Measurements from ENCODE around the gene NYAP2.

Gene NYAP2

GRCh38 chr2:225612636-225613035, 213.1 kb downstream of the NYAP2 start:
- no peak overlapping the region for H3K4me3 Mint-ChIP-seq
- no peak overlapping the region for H3K27ac Mint-ChIP-seq
- H3K36me3 Mint-ChIP-seq (ENCODE audit: low read depth) = no peaks in the 10 kb centered on the region
- H3K4me1 Mint-ChIP-seq (ENCODE audit: low read depth) = no peaks in the 10 kb centered on the region
- peaks cover 3% of the 10 kb centered on the region for H3K27me3 Mint-ChIP-seq (ENCODE audit: low read depth)
- no peak for DNase-seq (ENCODE audit: low spot score)
- H3K9me3 Mint-ChIP-seq = no peaks in the 10 kb centered on the region

- Mint-ChIP-seq H3K4me3 (no peak overlapping the region), H3K36me3 (ENCODE audit: low read depth) (no peaks in the 10 kb centered on the region), H3K4me1 (ENCODE audit: low read depth) (no peaks in the 10 kb centered on the region), H3K9me3 (no peaks in the 10 kb centered on the region), H3K27ac (no peak overlapping the region), H3K27me3 (ENCODE audit: low read depth) (peaks cover 3% of the 10 kb centered on the region)
- no peak for DNase-seq (ENCODE audit: low spot score)
These were observed 215.4 kb downstream of the NYAP2 start for GRCh38 chr2:225614915-225615314.

- no peak overlapping the region for H3K4me3 Mint-ChIP-seq
- H3K4me1 Mint-ChIP-seq (ENCODE audit: low read depth) = no peaks in the 10 kb centered on the region
- no peak overlapping the region for H3K27ac Mint-ChIP-seq
- no peak for DNase-seq (ENCODE audit: low spot score)
- H3K9me3 Mint-ChIP-seq = no peaks in the 10 kb centered on the region
- H3K27me3 Mint-ChIP-seq (ENCODE audit: low read depth) = peaks cover 3% of the 10 kb centered on the region
- no peaks in the 10 kb centered on the region for H3K36me3 Mint-ChIP-seq (ENCODE audit: low read depth)
These were observed 216.0 kb downstream of the NYAP2 start for GRCh38 chr2:225615514-225615913.

- H3K27ac Mint-ChIP-seq = no peak overlapping the region
- no peak for DNase-seq (ENCODE audit: low spot score)
- H3K27me3 Mint-ChIP-seq (ENCODE audit: low read depth) = peaks cover under 1% of the 10 kb centered on the region
- H3K4me3 Mint-ChIP-seq = no peak overlapping the region
- no peaks in the 10 kb centered on the region for H3K4me1 Mint-ChIP-seq (ENCODE audit: low read depth)
- H3K36me3 Mint-ChIP-seq (ENCODE audit: low read depth) = no peaks in the 10 kb centered on the region
- H3K9me3 Mint-ChIP-seq = no peaks in the 10 kb centered on the region
These were observed 216.9 kb downstream of the NYAP2 start for GRCh38 chr2:225616372-225616771.

- H3K4me3 Mint-ChIP-seq = no peak overlapping the region
- no peak overlapping the region for H3K27ac Mint-ChIP-seq
- no peaks in the 10 kb centered on the region for H3K36me3 Mint-ChIP-seq (ENCODE audit: low read depth)
- H3K9me3 Mint-ChIP-seq = no peaks in the 10 kb centered on the region
- H3K27me3 Mint-ChIP-seq (ENCODE audit: low read depth) = no peaks in the 10 kb centered on the region
- no peaks in the 10 kb centered on the region for H3K4me1 Mint-ChIP-seq (ENCODE audit: low read depth)
- no peak for DNase-seq (ENCODE audit: low spot score)
These were observed 217.3 kb downstream of the NYAP2 start for GRCh38 chr2:225616848-225617247.

- no peaks in the 10 kb centered on the region for H3K4me1 Mint-ChIP-seq (ENCODE audit: low read depth)
- H3K4me3 Mint-ChIP-seq = no peak overlapping the region
- H3K9me3 Mint-ChIP-seq = no peaks in the 10 kb centered on the region
- no peaks in the 10 kb centered on the region for H3K36me3 Mint-ChIP-seq (ENCODE audit: low read depth)
- peaks cover 2% of the 10 kb centered on the region for H3K27me3 Mint-ChIP-seq (ENCODE audit: low read depth)
- DNase-seq (ENCODE audit: low spot score) = no peak
- H3K27ac Mint-ChIP-seq = no peak overlapping the region
These were observed 220.7 kb downstream of the NYAP2 start for GRCh38 chr2:225620227-225620626.

- no peaks in the 10 kb centered on the region for H3K9me3 Mint-ChIP-seq
- H3K4me1 Mint-ChIP-seq (ENCODE audit: low read depth) = peaks cover 6% of the 10 kb centered on the region
- no peak for DNase-seq (ENCODE audit: low spot score)
- no peak overlapping the region for H3K27ac Mint-ChIP-seq
- no peak overlapping the region for H3K4me3 Mint-ChIP-seq
- H3K36me3 Mint-ChIP-seq (ENCODE audit: low read depth) = no peaks in the 10 kb centered on the region
- peaks cover 4% of the 10 kb centered on the region for H3K27me3 Mint-ChIP-seq (ENCODE audit: low read depth)
These were observed 231.5 kb downstream of the NYAP2 start for GRCh38 chr2:225630824-225631533.

- Mint-ChIP-seq H3K27me3 (ENCODE audit: low read depth) (peaks cover 6% of the 10 kb centered on the region), H3K36me3 (ENCODE audit: low read depth) (no peaks in the 10 kb centered on the region), H3K9me3 (no peaks in the 10 kb centered on the region), H3K27ac (no peak overlapping the region), H3K4me1 (ENCODE audit: low read depth) (peaks cover 6% of the 10 kb centered on the region), H3K4me3 (no peak overlapping the region)
- no peak for DNase-seq (ENCODE audit: low spot score)
These were observed 232.8 kb downstream of the NYAP2 start for GRCh38 chr2:225632351-225632750.

GRCh38 chr2:225636558-225636957, 237.0 kb downstream of the NYAP2 start:
- no peak for DNase-seq (ENCODE audit: low spot score)
- Mint-ChIP-seq H3K9me3 (no peaks in the 10 kb centered on the region), H3K27me3 (ENCODE audit: low read depth) (peaks cover 8% of the 10 kb centered on the region), H3K4me3 (no peak overlapping the region), H3K27ac (no peak overlapping the region), H3K36me3 (ENCODE audit: low read depth) (no peaks in the 10 kb centered on the region), H3K4me1 (ENCODE audit: low read depth) (no peaks in the 10 kb centered on the region)

- Mint-ChIP-seq H3K9me3 (no peaks in the 10 kb centered on the region), H3K36me3 (ENCODE audit: low read depth) (no peaks in the 10 kb centered on the region), H3K4me3 (no peak overlapping the region), H3K4me1 (ENCODE audit: low read depth) (no peaks in the 10 kb centered on the region), H3K27me3 (ENCODE audit: low read depth) (peaks cover 6% of the 10 kb centered on the region), H3K27ac (no peak overlapping the region)
- DNase-seq (ENCODE audit: low spot score) = no peak
These were observed 237.7 kb downstream of the NYAP2 start for GRCh38 chr2:225637259-225637658.

- no peak overlapping the region for H3K27ac Mint-ChIP-seq
- H3K9me3 Mint-ChIP-seq = no peaks in the 10 kb centered on the region
- no peak overlapping the region for H3K4me3 Mint-ChIP-seq
- no peaks in the 10 kb centered on the region for H3K36me3 Mint-ChIP-seq (ENCODE audit: low read depth)
- no peaks in the 10 kb centered on the region for H3K4me1 Mint-ChIP-seq (ENCODE audit: low read depth)
- peaks cover 4% of the 10 kb centered on the region for H3K27me3 Mint-ChIP-seq (ENCODE audit: low read depth)
- no peak for DNase-seq (ENCODE audit: low spot score)
These were observed 241.0 kb downstream of the NYAP2 start for GRCh38 chr2:225640550-225640949.

- H3K27me3 Mint-ChIP-seq (ENCODE audit: low read depth) = no peaks in the 10 kb centered on the region
- H3K4me1 Mint-ChIP-seq (ENCODE audit: low read depth) = no peaks in the 10 kb centered on the region
- H3K4me3 Mint-ChIP-seq = no peak overlapping the region
- H3K27ac Mint-ChIP-seq = no peak overlapping the region
- H3K36me3 Mint-ChIP-seq (ENCODE audit: low read depth) = no peaks in the 10 kb centered on the region
- no peaks in the 10 kb centered on the region for H3K9me3 Mint-ChIP-seq
- DNase-seq (ENCODE audit: low spot score) = no peak
These were observed 249.8 kb downstream of the NYAP2 start for GRCh38 chr2:225649274-225649673.

GRCh38 chr2:225650041-225650440, 250.5 kb downstream of the NYAP2 start:
- Mint-ChIP-seq H3K9me3 (no peaks in the 10 kb centered on the region), H3K36me3 (ENCODE audit: low read depth) (no peaks in the 10 kb centered on the region), H3K4me1 (ENCODE audit: low read depth) (no peaks in the 10 kb centered on the region), H3K4me3 (no peak overlapping the region), H3K27me3 (ENCODE audit: low read depth) (no peaks in the 10 kb centered on the region), H3K27ac (no peak overlapping the region)
- DNase-seq (ENCODE audit: low spot score) = no peak

GRCh38 chr2:225660262-225661131, 261.0 kb downstream of the NYAP2 start:
- DNase-seq (ENCODE audit: low spot score) = peak; percentile 47
- Mint-ChIP-seq H3K36me3 (ENCODE audit: low read depth) (no peaks in the 10 kb centered on the region), H3K4me1 (ENCODE audit: low read depth) (no peaks in the 10 kb centered on the region), H3K4me3 (no peak overlapping the region), H3K27me3 (ENCODE audit: low read depth) (peaks cover 3% of the 10 kb centered on the region), H3K9me3 (no peaks in the 10 kb centered on the region), H3K27ac (no peak overlapping the region)

All from T-helper 2 cell treated with Interferon-gamma antibody and Interleukin-4, amounts not matched to agents 5 μg/mL and 100 μg/mL, for 36 hours (primary cell).